HepG2 (cell line): ENCODE data around the gene MBIP. TPM values are rescaled to one million over a fixed set of nuclear protein-coding genes. Genes with fewer than 3 reads are reported as not detected.

Source experiments
- ATAC-seq: fragments of 200-7000 bp; cut with Tn5 transposase; 3 replicates; pipeline ENCODE4 v1.9.1; 2020; ENCODE audit warnings: mild to moderate bottlenecking, moderate library complexity
- BruUV-seq: library from RNA; stranded (reverse); fragments of 400-500 nt; replicated peaks from 2 replicates; lab custom pipeline; 2021; lab: Mats Ljungman, UMichigan
- CTCF ChIA-PET: fragments of 300-600 bp; formaldehyde crosslinking; extraction: SDS; loops from one replicate; lab custom pipeline; 2021; ENCODE audit warnings: low total read pairs, inconsistent platforms, low intra/inter-chr PET ratio; lab: Yijun Ruan, JAX
- POLR2A ChIA-PET: fragments of 350-600 bp; sonication (Branson Sonifier 250); formaldehyde crosslinking; loops from one replicate; lab custom pipeline; 2020; ENCODE audit warnings: antibody characterized with exemption, inconsistent platforms; lab: Yijun Ruan, JAX
- DNase-seq: peaks from one replicate; pipeline ENCODE4 v3.0.0-alpha.2; 2015; ENCODE audit warnings: low spot score
- FAIRE-seq: peaks from 3 replicates; lab custom pipeline; 2011; peaks lifted over from hg19 to GRCh38; lab: Jason Lieb, UNC
- H2AFZ ChIP-seq: one replicate; pipeline ENCODE4 v1.6.1; 2011; ENCODE audit warnings: low read length, inconsistent platforms
- H3K27ac ChIP-seq: fragments of 300-600 bp; 3 replicates; pipeline ENCODE4 v1.8.0; 2011; ENCODE audit warnings: mixed run types, mild to moderate bottlenecking, mixed read lengths, low read length, inconsistent platforms; ENCODE audit not compliant: insufficient read depth; ENCODE audit errors: extremely low read length
- H3K27me3 ChIP-seq, 2 experiments: fragments of 200-600 bp in 1 of 2; 2 replicates in 1 of 2; 3 replicates in 1 of 2; pipeline versions ENCODE4 v1.6.0 to v1.8.0; 2011; ENCODE audit warnings: low read length in 2 of 2, mild to moderate bottlenecking in 2 of 2, moderate library complexity in 2 of 2, inconsistent platforms in 1 of 2; ENCODE audit not compliant: insufficient read depth in 2 of 2, control insufficient read depth in 1 of 2
- H3K36me3 ChIP-seq, 2 experiments: fragments of 200-600 bp in 1 of 2; replicated peaks in 1 of 2; 2 replicates in 1 of 2; 3 replicates in 1 of 2; pipeline versions ENCODE4 v1.5.1 to v1.8.0; 2011; ENCODE audit warnings: low read length in 2 of 2, inconsistent platforms in 1 of 2; ENCODE audit not compliant: insufficient read depth in 2 of 2, control insufficient read depth in 1 of 2
- H3K4me1 ChIP-seq: 2 replicates; pipeline ENCODE4 v1.5.1; 2012; ENCODE audit warnings: low read length, inconsistent platforms; ENCODE audit not compliant: insufficient read depth
- H3K4me2 ChIP-seq: 2 replicates; pipeline ENCODE4 v1.6.0; 2011; ENCODE audit warnings: low read depth, low read length, inconsistent platforms
- H3K4me3 ChIP-seq, 3 experiments: fragments of 200-600 bp in 1 of 3; sonication (generic), shearing (Covaris generic) in 1 of 3; replicated peaks in 1 of 3; 2 replicates each; pipeline ENCODE4 v1.5.1; 2011 to 2016; ENCODE audit warnings: low read length in 3 of 3, inconsistent platforms in 2 of 3, low read depth in 2 of 3, mild to moderate bottlenecking in 2 of 3, control low read depth in 1 of 3, mixed read lengths in 1 of 3; ENCODE audit not compliant: insufficient read depth in 1 of 3
- H3K79me2 ChIP-seq: one replicate; pipeline ENCODE4 v1.6.1; 2011; ENCODE audit warnings: low read length, inconsistent platforms; ENCODE audit not compliant: insufficient read depth
- H3K9ac ChIP-seq: 2 replicates; pipeline ENCODE4 v1.6.0; 2011; ENCODE audit warnings: mild to moderate bottlenecking, low read depth, low read length, inconsistent platforms; ENCODE audit not compliant: insufficient read depth
- H3K9me3 ChIP-seq: 2 replicates; pipeline ENCODE4 v1.5.1; 2012; ENCODE audit warnings: mild to moderate bottlenecking, low read length
- H4K20me1 ChIP-seq: 2 replicates; pipeline ENCODE4 v1.6.0; 2011; ENCODE audit warnings: inconsistent platforms, mild to moderate bottlenecking, low read length, moderate library complexity; ENCODE audit not compliant: insufficient read depth
- CEBPB ChIP-seq: IDR thresholded peaks from 2 replicates; pipeline ENCODE4 v1.6.1; 2011; ENCODE audit warnings: low read depth, low read length, improper control_type of control experiment, borderline replicate concordance
- GTF2F1 ChIP-seq: fragments of 150-350 bp; IDR thresholded peaks from 2 replicates; pipeline ENCODE4 v1.6.1; 2014; ENCODE audit warnings: low read length
- ZNF142 ChIP-seq: sonication (generic); formaldehyde crosslinking; IDR thresholded peaks from 2 replicates; pipeline ENCODE4 v1.4.0; 2020; ENCODE audit warnings: missing genetic modification reagents
- ZNF33A ChIP-seq: sonication (generic); formaldehyde crosslinking; IDR thresholded peaks from 2 replicates; pipeline ENCODE4 v1.5.1; 2020; ENCODE audit warnings: missing genetic modification reagents, mild to moderate bottlenecking, moderate library complexity, borderline replicate concordance
- WGBS: methylation state at CpG from one replicate; pipeline ENCODE4 v1.1.6; 2017; ENCODE audit warnings: low lambda C conversion rate; 5-methylcytosine and 5-hydroxymethylcytosine counted together
- in situ Hi-C: cut with HindIII; loops from 2 replicates; pipeline ENCODE4 v1.10.0; 2017; ENCODE audit warnings: low pct_unique_long_range_greater_than_20kb; ENCODE audit not compliant: extremely low pct_ligation_motif_present
- intact Hi-C: fragments of 100-400 bp; cut with micrococcal nuclease; formaldehyde crosslinking; loops from one replicate; pipeline ENCODE4 v1.10.0; 2022; ENCODE audit not compliant: unreplicated experiment
- polyA plus RNA-seq, 8 experiments: library from polyadenylated mRNA; depleted of rRNA in 3 of 8; stranded (reverse) in 7 of 8; unstranded in 1 of 8; fragments of >200 nt; fragmentation: Illumina TruSeq in 4 of 8; extraction: Trizol in 4 of 8; gene quantifications; 2 replicates each; pipeline versions ENCODE4 v1.2.1 to v1.2.3, GENCODE V29; 2011 to 2016; ENCODE audit warnings: low read depth in 4 of 8, missing spikeins in 1 of 8, mixed read lengths in 1 of 8; ENCODE audit not compliant: insufficient read depth in 1 of 8
- total RNA-seq, 5 experiments: library from RNA; depleted of rRNA; stranded (reverse); fragments of >200 nt; fragmentation: Illumina TruSeq; extraction: Trizol; gene quantifications; 2 replicates each; pipeline ENCODE4 v1.2.3, GENCODE V29; 2016; ENCODE audit warnings: low read depth in 1 of 5

Gene MBIP
- total and polyA plus RNA-seq, 2 of the 13 experiments (the other 11 are each of a cell fraction or from before 2014, with no cell fraction given), result 48.1 to 48.6 TPM

- no peak for TF ChIP-seq ZNF142 (CRISPR knock-in tag)
Measured at GRCh38 chr14:36365766-36366165, 45.3 kb upstream of the MBIP start (continued).

GRCh38 chr14:36363704-36364103 lies 43.3 kb upstream of the MBIP start:
- CTCF ChIA-PET, result no interaction called here
- no peak for FAIRE-seq

More at GRCh38 chr14:36363704-36364103, 43.3 kb upstream of the MBIP start:
- no peaks in the 10 kb centered on the region for H4K20me1 ChIP-seq
- H3K9me3 ChIP-seq, result no peaks in the 10 kb centered on the region
- no peak for DNase-seq
- in situ Hi-C loops, result no loop called here
- H3K36me3 ChIP-seq, result no peaks in the 10 kb centered on the region
- intact Hi-C loops, result no loop called here
- TF ChIP-seq CEBPB (peak; percentile 74; the same call in 1 of the 2 replicates), ZNF33A (CRISPR knock-in tag) (no peak), GTF2F1 (no peak)
- no peaks in the 10 kb centered on the region for H3K4me1 ChIP-seq
- H3K9ac ChIP-seq, result no peak overlapping the region
- H3K79me2 ChIP-seq, result no peaks in the 10 kb centered on the region
- H3K4me2 ChIP-seq, result no peak overlapping the region
- peak; percentile 32; the same call in 1 of the 3 replicates for ATAC-seq
- WGBS, result 3% methylated on average over 2 of the region's 2 CpGs
- H3K27me3 ChIP-seq, result peaks cover 0 to 3% of the 10 kb centered on the region in 2 experiments; a peak in 1 of 5 replicates
- no TSS peak for BruUV-seq
- H3K27ac ChIP-seq, result no peak overlapping the region
- no peak overlapping the region for H3K4me3 ChIP-seq
- H2AFZ ChIP-seq, result no peak overlapping the region
- POLR2A ChIA-PET, result no interaction called here
